GM12872 (cell line): ENCODE measurements around the gene TMX4.

Experiments used
- TF ChIP-seq, protein P1 (sequence below): IDR thresholded peaks from 3 replicates; pipeline ENCODE4 v1.5.1; 2011; ENCODE audit warnings: low read depth, mild to moderate bottlenecking, low read length, moderate library complexity; ENCODE audit not compliant: insufficient read depth

The TMX4 gene

DNA sequence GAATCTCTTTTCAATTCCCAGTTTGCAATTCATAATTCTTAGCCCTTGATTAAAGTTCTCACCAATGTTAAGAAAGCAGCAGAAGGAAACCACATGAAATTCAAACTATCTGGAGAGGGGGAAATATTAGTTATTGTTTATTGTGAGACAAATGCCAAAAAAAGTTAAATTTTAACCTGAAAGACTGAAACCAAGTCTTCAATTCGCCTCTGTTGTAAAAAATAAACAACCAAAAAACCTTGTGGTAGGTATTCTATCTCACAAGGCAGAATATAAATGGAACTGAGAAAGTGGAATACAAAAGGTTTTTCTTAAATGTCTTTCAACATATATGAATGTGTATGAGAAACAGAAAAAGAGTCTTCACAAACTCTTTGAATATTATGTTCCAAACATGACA is 24.8 kb downstream of the TMX4 start:
- TF ChIP-seq, protein P1, sequence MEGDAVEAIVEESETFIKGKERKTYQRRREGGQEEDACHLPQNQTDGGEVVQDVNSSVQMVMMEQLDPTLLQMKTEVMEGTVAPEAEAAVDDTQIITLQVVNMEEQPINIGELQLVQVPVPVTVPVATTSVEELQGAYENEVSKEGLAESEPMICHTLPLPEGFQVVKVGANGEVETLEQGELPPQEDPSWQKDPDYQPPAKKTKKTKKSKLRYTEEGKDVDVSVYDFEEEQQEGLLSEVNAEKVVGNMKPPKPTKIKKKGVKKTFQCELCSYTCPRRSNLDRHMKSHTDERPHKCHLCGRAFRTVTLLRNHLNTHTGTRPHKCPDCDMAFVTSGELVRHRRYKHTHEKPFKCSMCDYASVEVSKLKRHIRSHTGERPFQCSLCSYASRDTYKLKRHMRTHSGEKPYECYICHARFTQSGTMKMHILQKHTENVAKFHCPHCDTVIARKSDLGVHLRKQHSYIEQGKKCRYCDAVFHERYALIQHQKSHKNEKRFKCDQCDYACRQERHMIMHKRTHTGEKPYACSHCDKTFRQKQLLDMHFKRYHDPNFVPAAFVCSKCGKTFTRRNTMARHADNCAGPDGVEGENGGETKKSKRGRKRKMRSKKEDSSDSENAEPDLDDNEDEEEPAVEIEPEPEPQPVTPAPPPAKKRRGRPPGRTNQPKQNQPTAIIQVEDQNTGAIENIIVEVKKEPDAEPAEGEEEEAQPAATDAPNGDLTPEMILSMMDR, result no peak

DNA sequence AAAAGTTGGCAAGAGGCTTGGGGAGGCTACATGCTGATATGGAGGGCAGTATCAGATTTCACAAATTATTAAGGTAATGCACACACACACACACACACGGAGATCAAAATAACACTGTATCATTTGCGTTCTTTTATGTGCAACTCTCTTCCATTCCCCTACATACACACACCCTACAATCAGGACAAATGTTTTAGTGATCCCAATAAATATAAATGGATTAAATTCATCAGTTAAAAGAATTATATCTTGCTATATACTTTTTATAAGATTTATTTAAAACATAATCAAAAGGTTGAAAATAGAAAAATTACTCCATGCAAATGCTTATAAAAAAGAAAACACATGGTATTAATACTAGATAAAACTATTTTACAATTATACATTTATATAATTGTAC is 25.9 kb downstream of the TMX4 start:
- TF ChIP-seq, protein P1, result no peak

DNA sequence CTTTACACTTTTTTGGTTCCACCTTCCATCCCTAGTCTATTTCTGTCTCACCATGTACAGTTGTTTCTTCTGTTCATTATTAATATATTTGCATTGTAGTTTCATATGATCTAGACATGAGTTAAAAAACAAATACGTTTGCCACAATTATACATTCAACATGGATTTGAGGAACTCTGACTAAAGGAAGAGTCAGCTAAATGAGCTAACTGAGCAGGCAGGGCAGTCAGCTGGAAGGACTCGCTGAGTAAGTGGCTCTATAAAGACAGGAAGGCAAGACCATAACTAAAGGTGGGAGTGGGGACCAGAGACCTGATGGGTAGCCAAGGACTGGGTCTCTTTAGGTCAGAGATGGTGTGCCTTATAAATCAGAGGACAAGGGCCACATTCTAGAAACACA is 26.3 kb downstream of the TMX4 start:
- TF ChIP-seq, protein P1, result no peak

DNA sequence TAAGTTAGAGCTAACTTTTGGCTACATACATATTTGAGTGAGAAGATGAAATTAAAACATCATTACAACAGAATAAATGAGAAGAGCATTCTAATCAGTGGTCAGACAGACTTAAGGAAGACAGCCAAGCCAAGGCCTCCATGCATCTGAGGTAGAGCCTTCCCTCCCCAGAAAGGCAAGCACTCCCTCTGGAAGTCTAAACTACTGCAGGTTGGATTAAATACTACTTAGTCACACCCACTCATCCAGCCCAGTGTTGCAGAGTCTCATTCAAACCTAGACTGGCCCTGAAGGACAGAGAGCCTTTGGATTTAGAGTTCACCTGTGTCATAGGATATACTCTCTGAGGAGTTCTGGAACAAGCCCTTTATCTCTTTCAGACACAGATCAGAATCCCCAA is 29.2 kb downstream of the TMX4 start:
- TF ChIP-seq, protein P1, result no peak

DNA sequence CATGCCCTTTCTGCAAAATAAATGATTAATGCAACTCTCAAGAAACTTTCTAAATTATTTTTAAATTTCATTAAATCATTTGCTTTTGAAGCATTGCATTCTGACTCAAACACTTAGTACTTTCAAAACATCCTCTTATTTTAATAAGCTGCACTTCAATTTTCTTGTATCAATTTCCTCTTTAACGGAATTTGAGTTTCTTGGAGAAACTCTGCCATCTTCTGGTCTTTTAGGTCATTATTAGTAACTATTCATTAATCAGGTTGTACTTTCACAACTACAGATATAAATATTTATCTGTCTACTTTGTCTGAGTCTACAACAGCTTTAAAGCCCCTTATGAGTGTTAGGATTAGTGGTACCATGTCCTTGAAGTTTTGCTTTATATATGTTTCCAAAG is 30.2 kb downstream of the TMX4 start:
- TF ChIP-seq, protein P1, result no peak

DNA sequence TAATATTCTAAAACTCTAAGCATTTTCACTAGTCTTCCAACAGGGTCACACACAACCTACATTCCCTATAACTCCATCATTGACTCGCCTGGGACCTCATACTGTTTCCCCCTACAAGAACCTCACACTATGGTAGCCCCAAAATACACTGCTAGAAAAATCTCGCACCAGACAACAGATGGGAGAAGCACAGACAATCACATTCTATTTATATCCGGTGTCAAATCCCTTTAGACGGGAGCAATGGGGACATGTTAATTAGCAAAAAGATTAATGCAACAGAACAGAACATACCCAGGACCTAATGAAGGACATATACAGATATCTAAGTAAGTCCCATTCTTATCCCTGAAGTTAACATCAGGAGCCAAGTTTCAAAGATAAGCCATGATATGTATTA is 33.6 kb downstream of the TMX4 start:
- TF ChIP-seq, protein P1, result no peak

DNA sequence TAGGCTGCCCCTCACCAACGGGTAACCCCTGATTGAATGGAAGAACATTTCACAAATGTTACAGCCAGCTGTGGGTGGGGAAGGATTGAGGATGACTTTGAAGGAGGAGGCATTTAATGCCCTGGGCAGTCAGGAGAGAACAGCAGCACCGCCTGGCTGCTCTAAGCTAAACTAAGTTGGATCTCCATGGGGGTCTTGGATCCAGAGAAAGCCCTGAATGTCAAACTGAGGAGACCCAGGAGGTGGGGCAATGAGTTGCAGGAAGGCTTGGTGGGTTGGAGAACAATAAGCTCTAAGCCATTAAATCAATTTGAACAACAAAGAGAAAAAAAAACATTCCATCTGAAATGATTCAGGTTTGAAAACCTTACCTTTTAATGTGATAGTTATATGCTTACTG is 35.4 kb downstream of the TMX4 start:
- TF ChIP-seq, protein P1, result no peak

DNA sequence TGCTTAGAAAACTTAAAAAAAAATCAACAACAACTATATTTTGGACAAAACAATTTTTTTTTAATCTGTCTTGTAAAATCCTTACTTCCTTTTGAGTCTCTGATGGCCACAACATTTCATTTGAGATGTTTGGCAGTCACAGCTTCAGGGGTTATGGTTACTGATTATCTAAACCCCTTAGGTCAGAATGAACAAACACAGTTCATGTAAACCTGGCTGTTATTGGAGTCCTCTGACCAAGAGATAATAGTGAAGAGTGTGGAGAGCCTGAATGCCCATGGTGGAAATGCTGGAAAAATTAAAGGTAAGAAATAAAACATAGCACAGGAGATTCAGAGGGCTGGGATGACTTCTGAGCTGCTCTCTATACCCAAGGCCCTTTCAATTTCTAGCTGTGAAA is 38.2 kb downstream of the TMX4 start:
- TF ChIP-seq, protein P1, result no peak
